Hepatic stellate cell (primary cell): ENCODE measurements around the gene VPS26C.
A peak's percentile ranks its signal among the peaks of the same experiment; 100 is the strongest.
"Not testable (repeated sequence)": the region's sequence is repeated elsewhere in the genome, so short reads cannot be mapped to it uniquely, and the experiment has no call there.

Experiments
- DNase-seq: peaks from one replicate; pipeline ENCODE4 v3.0.0; 2011; ENCODE audit warnings: low spot score

The VPS26C gene

GRCh38 chr21:37267269-37268185, at the start of gene VPS26C:
Gene VPS26C, minus strand, starts transcription at chr21:37267334. Its CDS starts 40 bp downstream, at chr21:37267294.
- DNase-seq = peak; percentile 92

DNA sequence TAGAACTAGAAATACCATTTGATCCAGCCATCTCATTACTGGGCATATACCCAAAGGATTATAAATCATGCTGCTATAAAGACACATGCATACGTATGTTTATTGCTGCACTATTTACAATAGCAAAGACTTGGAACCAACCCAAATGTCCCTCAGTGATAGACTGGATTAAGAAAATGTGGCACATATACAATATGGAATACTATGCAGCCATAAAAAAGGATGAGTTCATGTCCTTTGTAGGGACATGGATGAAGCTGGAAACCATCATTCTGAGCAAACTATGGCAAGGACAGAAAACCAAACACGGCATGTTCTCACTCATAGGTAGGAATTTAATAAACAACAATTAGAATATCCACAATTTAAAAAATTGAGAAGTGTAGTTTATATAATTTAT, 48.9 kb upstream of the VPS26C start:
- DNase-seq = not testable (repeated sequence)

DNA sequence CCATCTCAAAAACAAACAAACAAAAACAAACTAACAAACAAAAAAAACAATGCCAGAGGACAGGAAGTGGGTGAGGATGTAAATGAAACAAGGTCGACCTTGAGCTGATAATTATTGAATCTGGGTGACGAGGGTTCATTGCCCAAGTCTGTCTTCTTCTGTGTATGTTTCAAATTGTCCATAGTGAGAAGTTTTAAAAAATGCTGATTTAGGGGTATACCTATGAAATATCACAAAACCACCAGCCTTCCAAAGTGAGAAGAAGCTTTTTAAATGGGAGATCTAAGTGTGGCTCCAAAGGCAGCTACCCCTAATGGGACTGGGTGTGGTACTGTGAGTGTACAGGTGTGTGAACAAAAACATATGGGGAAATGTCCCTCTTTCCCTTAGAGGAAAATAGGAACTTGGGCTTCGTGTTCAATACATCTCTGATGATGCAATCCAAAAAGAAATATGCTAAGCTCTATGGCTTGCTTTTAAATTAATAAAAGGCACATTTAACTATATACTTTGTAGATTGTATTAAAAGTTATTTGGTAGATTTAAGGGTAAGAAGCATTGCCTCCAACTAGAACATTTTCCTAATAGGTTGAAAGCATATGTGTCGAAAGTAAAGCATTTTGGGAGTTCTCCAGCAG, 33.1 kb upstream of the VPS26C start:
- DNase-seq = no peak

GRCh38 chr21:37297364-37297763, 30.2 kb upstream of the VPS26C start:
- no peak for DNase-seq

GRCh38 chr21:37294679-37295078, 27.5 kb upstream of the VPS26C start:
- peak; percentile 12 for DNase-seq

DNA sequence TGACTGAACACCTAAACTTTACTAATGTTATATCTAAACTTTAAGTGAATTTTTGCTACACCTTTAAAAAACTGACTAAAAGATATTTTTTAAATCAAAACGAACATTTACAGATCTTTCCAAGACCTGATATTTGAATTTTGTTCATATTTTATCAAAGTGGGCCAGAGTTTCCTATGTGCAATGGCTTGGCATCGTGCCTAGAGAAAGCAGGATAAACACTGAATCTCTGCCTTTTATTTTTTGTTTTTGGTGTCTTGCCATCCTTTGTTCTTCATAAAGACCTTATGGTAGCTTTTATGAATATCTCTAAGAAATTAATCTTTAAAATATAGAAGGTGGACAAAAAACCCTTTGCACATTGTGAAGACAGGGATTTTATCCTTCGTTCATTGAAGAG, 25.8 kb upstream of the VPS26C start:
- DNase-seq = no peak

DNA sequence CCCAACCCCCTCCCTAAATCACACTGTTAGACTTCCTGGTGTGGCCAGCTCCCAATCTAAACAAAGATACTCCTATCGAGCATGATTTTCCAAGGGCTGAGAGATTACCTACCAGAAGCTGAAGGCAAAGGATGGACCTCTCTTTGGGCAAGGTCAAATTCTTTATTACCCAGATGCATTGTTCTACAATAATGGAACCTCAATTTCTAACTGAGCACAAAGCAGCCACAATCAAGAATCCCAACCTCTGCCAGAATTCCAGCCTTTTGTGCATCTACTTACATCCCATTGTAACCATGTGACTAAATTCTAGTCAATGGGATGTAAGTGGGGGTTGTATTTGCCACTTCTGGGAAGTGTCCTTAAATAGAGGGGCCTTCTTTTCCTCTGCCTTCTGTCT, 24.9 kb upstream of the VPS26C start:
- no peak for DNase-seq

GRCh38 chr21:37283191-37283710, 16.1 kb upstream of the VPS26C start:
- DNase-seq = not testable (repeated sequence)

- not testable (repeated sequence) for DNase-seq
These were observed 15.5 kb upstream of the VPS26C start for GRCh38 chr21:37282602-37283001.

GRCh38 chr21:37281993-37282392, 14.9 kb upstream of the VPS26C start:
- no peak for DNase-seq

GRCh38 chr21:37281579-37281978, 14.4 kb upstream of the VPS26C start:
- DNase-seq = no peak

DNA sequence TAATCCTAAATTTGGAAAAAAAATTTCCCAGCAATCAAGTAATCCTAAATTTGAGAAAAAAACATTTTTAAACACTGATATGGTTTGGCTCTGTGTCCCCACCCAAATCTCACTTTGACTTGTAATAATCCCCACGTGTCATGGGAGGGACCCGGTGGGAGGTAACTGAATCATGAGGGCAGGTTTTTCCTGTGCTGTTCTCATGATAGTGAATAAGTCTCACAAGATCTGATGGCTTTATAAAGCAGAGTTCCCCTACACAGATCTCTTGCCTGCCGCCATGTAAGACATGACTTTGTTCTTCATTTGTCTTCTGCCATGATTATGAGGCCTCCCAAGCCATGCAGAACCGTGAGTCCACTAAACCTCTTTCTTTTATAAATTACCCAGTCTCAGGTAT, 12.1 kb upstream of the VPS26C start:
- not testable (repeated sequence) for DNase-seq

- no peak for DNase-seq
These were observed 11.1 kb upstream of the VPS26C start for GRCh38 chr21:37278199-37278598.

DNA sequence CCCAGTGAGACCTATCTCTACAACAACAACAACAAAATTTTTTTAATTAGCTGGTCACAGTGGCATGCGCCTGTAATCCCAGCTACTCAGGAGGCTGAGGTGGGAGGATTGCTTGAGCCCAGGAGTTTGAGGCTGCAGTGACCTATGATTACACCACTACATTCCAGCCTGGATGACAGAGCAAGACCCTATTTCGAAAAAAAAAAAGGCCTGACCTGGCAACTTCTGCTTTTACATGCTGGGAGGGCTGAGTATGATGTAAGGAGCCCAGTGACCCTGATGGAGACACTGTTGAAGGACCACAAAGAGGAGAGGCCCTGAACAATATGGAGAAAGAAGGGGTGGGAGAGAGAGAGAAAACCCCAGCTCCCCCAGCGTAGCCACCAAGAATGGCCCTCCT, 9.2 kb upstream of the VPS26C start:
- no peak for DNase-seq

GRCh38 chr21:37273911-37274690, 7.0 kb upstream of the VPS26C start:
- DNase-seq = no peak

GRCh38 chr21:37273440-37273839, 6.3 kb upstream of the VPS26C start:
- DNase-seq = no peak

DNA sequence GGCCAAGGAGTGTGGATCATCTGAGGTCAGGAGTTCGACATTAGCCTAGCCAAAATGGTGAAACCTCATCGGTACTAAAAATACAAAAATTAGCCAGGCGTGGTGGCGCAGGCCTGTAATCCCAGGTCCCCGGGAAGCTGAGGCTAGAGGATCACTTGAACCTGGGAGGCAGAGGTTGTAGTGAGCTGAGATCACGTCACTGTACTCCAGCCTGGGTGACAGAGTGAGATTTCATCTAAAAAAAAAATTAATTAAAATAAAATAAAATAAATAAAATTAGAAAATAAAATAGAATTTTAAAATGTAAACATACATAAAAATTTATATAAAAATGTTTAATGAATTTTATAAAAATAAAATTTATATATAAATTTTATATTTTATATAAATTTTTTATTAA, 5.8 kb upstream of the VPS26C start:
- no peak for DNase-seq

GRCh38 chr21:37270576-37271365, 3.6 kb upstream of the VPS26C start:
- DNase-seq = no peak

- DNase-seq = no peak
These were observed 2.3 kb upstream of the VPS26C start for GRCh38 chr21:37269481-37269880.

- DNase-seq = no peak
These were observed 1.0 kb upstream of the VPS26C start for GRCh38 chr21:37268186-37268503.

GRCh38 chr21:37266515-37267221, 466 bp downstream of the VPS26C start:
- DNase-seq = peak; percentile 16
